Endodermal cell (in vitro differentiated cells): ENCODE measurements around the gene SIRT2. TPM values are rescaled to one million over a fixed set of nuclear protein-coding genes. Genes with fewer than 3 reads are reported as not detected.

Experiments
- DNase-seq: peaks from one replicate; pipeline ENCODE4 v3.0.0-alpha.2; 2017
- H3K27ac ChIP-seq: 2 replicates; pipeline ENCODE4 v1.5.1; 2013; ENCODE audit warnings: mild to moderate bottlenecking, low read depth, low read length, moderate library complexity
- H3K27me3 ChIP-seq: 2 replicates; pipeline ENCODE4 v1.6.1; 2013; ENCODE audit warnings: mild to moderate bottlenecking, low read length, moderate library complexity; ENCODE audit not compliant: insufficient read depth, control insufficient read depth, poor library complexity, severe bottlenecking
- H3K36me3 ChIP-seq: 2 replicates; pipeline ENCODE4 v1.7.0; 2013; ENCODE audit warnings: mild to moderate bottlenecking, low read length, moderate library complexity; ENCODE audit not compliant: control insufficient read depth, insufficient read depth
- H3K4me1 ChIP-seq: one replicate; pipeline ENCODE4 v1.7.0; 2013; ENCODE audit warnings: low read length; ENCODE audit not compliant: control insufficient read depth, insufficient read depth
- H3K4me3 ChIP-seq: 2 replicates; pipeline ENCODE4 v1.5.1; 2013; ENCODE audit warnings: mild to moderate bottlenecking, low read length, moderate library complexity
- H3K9ac ChIP-seq: 2 replicates; pipeline ENCODE4 v1.6.1; 2013; ENCODE audit warnings: mild to moderate bottlenecking, low read length, moderate library complexity; ENCODE audit not compliant: poor library complexity, severe bottlenecking; ENCODE audit errors: extremely low read depth
- H3K9me3 ChIP-seq: 2 replicates; pipeline ENCODE4 v1.6.1; 2013; ENCODE audit warnings: mild to moderate bottlenecking, low read length, moderate library complexity; ENCODE audit not compliant: control insufficient read depth
- H3K27ac Mint-ChIP-seq: 2 replicates; pipeline ENCODE4 v1.8.0; 2020; ENCODE audit warnings: mixed read lengths
- H3K27me3 Mint-ChIP-seq: 2 replicates; pipeline ENCODE4 v1.8.0; 2021; ENCODE audit warnings: mild to moderate bottlenecking, mixed read lengths; ENCODE audit not compliant: insufficient read depth
- H3K36me3 Mint-ChIP-seq: 2 replicates; pipeline ENCODE4 v1.8.0; 2020; ENCODE audit warnings: low read depth, mixed read lengths
- H3K4me1 Mint-ChIP-seq: 2 replicates; pipeline ENCODE4 v1.8.0; 2020; ENCODE audit warnings: mixed read lengths
- H3K4me3 Mint-ChIP-seq: 2 replicates; pipeline ENCODE4 v1.8.0; 2020; ENCODE audit warnings: mild to moderate bottlenecking, moderate library complexity, mixed read lengths
- H3K9me3 Mint-ChIP-seq: 2 replicates; pipeline ENCODE4 v1.8.0; 2020; ENCODE audit warnings: mild to moderate bottlenecking, mixed read lengths
- CTCF ChIP-seq: fragments of 200-600 bp; sonication (generic); conservative IDR thresholded peaks from 2 replicates; pipeline ENCODE4 v1.5.0; 2021; ENCODE audit warnings: antibody characterized with exemption, mild to moderate bottlenecking
- WGBS, 2 experiments: methylation state at CpG; one replicate each; pipeline versions ENCODE4 v1.1.5 to v1.1.7; 2013; ENCODE audit warnings: missing lambda C conversion rate in 2 of 2, mixed read lengths in 1 of 2; ENCODE audit not compliant: insufficient coverage in 1 of 2, insufficient read length in 1 of 2; 5-methylcytosine and 5-hydroxymethylcytosine counted together
- total RNA-seq, 2 donors: library from RNA; stranded (reverse); fragmentation: NEBNext Ultra II Directional in 1 of 2; extraction: Animal tissue kit (Norgen Biotek cat#: 25700) in 1 of 2; gene quantifications; 2 replicates in 1 of 2; 3 replicates in 1 of 2; pipeline ENCODE4 v1.2.1, GENCODE V29; 2021

Gene SIRT2
- total RNA-seq, 2 donors from 2014 or later, result 10.4 to 13.7 TPM

DNA sequence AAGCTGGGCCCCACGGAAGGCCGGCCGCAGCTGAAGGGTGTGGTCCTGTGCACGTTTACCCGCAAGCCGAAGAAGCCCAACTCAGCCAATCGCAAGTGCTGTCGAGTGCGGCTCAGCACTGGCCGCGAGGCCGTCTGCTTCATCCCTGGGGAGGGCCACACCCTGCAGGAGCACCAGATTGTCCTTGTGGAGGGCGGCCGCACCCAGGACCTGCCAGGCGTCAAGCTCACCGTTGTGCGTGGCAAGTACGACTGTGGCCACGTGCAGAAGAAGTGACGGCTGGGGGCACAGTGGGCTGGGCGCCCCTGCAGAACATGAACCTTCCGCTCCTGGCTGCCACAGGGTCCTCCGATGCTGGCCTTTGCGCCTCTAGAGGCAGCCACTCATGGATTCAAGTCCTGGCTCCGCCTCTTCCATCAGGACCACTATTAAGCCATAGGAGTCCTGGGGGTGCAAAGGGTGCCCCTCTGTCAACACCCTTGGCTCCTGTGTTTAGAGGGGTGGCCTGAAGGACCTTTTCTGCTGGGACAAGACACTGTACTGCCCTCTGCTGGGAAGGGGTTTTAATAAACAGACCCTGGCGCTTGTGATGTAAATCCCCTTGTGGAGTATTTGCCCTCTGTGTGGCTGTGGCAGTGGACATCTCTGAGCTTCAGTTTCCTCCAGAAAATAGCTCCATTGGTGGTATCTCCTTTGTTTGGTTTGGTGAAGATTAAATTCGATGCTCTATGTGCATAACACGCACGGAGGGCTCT is 33.2 kb upstream of the SIRT2 start:
- peak; percentile 58 for TF ChIP-seq CTCF

GRCh38 chr19:38931521-38931793 is 32.0 kb upstream of the SIRT2 start:
- peaks cover 48% of the 10 kb centered on the region for H3K36me3 Mint-ChIP-seq
- no peaks in the 10 kb centered on the region for H3K27me3 ChIP-seq
- H3K4me1 ChIP-seq, result no peaks in the 10 kb centered on the region
- H3K4me3 ChIP-seq, result peak overlapping the region; percentile 100
- H3K9me3 Mint-ChIP-seq, result peaks cover 38% of the 10 kb centered on the region
- peaks cover 42% of the 10 kb centered on the region for H3K9me3 ChIP-seq
- H3K27ac ChIP-seq, result no peak overlapping the region
- no peak for DNase-seq
- peak overlapping the region; percentile 99 for H3K27ac Mint-ChIP-seq
- peak overlapping the region; percentile 97 for H3K4me3 Mint-ChIP-seq
- 35 to 49% methylated on average over 4 to 8 of the region's 8 CpGs for WGBS, 2 experiments
- TF ChIP-seq CTCF, result no peak
- H3K9ac ChIP-seq, result peak overlapping the region; percentile 93
- H3K27me3 Mint-ChIP-seq, result peaks cover 3% of the 10 kb centered on the region
- peaks cover 9% of the 10 kb centered on the region for H3K4me1 Mint-ChIP-seq
- H3K36me3 ChIP-seq, result peaks cover 35% of the 10 kb centered on the region

More for the DNA sequence above, 33.2 kb upstream of the SIRT2 start:
- no peak overlapping the region for H3K27ac Mint-ChIP-seq
- Histone ChIP-seq H3K27ac (no peak overlapping the region), H3K9ac (no peak overlapping the region), H3K36me3 (peaks cover 35% of the 10 kb centered on the region), H3K9me3 (peaks cover 44% of the 10 kb centered on the region), H3K27me3 (no peaks in the 10 kb centered on the region), H3K4me3 (no peak overlapping the region), H3K4me1 (no peaks in the 10 kb centered on the region)
- H3K4me3 Mint-ChIP-seq, result peak overlapping the region; percentile 13
- H3K9me3 Mint-ChIP-seq, result peaks cover 44% of the 10 kb centered on the region
- 97 to 99% methylated on average over 27 to 29 of the region's 29 CpGs for WGBS, 2 experiments
- H3K27me3 Mint-ChIP-seq, result peaks cover 7% of the 10 kb centered on the region
- DNase-seq, result peak; percentile 70
- H3K36me3 Mint-ChIP-seq, result peaks cover 48% of the 10 kb centered on the region
- peaks cover 9% of the 10 kb centered on the region for H3K4me1 Mint-ChIP-seq

- peaks cover 9% of the 10 kb centered on the region for H3K4me1 Mint-ChIP-seq
- H3K36me3 ChIP-seq, result peaks cover 35% of the 10 kb centered on the region
- no peaks in the 10 kb centered on the region for H3K4me1 ChIP-seq
- WGBS, 2 experiments, result 0 to 1% methylated on average over 26 to 40 of the region's 40 CpGs
- H3K4me3 ChIP-seq, result peak within 1 kb of the TSS; percentile 100
- DNase-seq, result peak; percentile 99
- peak within 1 kb of the TSS; percentile 99 for H3K27ac Mint-ChIP-seq
- peaks cover 48% of the 10 kb centered on the region for H3K36me3 Mint-ChIP-seq
- no peak for TF ChIP-seq CTCF
- H3K27ac ChIP-seq, result peak within 1 kb of the TSS; percentile 92
- no peaks in the 10 kb centered on the region for H3K27me3 ChIP-seq
- peaks cover 33% of the 10 kb centered on the region for H3K9me3 Mint-ChIP-seq
- peak within 1 kb of the TSS; percentile 93 for H3K9ac ChIP-seq
- H3K9me3 ChIP-seq, result peaks cover 37% of the 10 kb centered on the region
- peak within 1 kb of the TSS; percentile 97 for H3K4me3 Mint-ChIP-seq
- peaks cover 3% of the 10 kb centered on the region for H3K27me3 Mint-ChIP-seq
Measured at GRCh38 chr19:38930776-38931520, 31.5 kb upstream of the SIRT2 start, which contains the start of gene MRPS12. Gene MRPS12, plus strand, starts transcription at chr19:38930944. Its CDS starts 351 bp downstream, at chr19:38931295.
